Right ventricle myocardium superior (tissue), 1 donor: ENCODE data around the gene LAMTOR3. TPM values are rescaled to one million over a fixed set of nuclear protein-coding genes. Genes with fewer than 3 reads are reported as not detected.
"Not testable (repeated sequence)": the region's sequence is repeated elsewhere in the genome, so short reads cannot be mapped to it uniquely, and the experiment has no call there.

Experiments used
- ATAC-seq: fragments of 200-7000 bp; cut with Tn5 transposase; one replicate; pipeline ENCODE4 v1.9.1; 2020; ENCODE audit warnings: mild to moderate bottlenecking; ENCODE audit not compliant: poor library complexity
- DNase-seq: peaks from one replicate; pipeline ENCODE4 v3.0.0-alpha.2; 2020
- intact Hi-C: fragments of 100-400 bp; cut with DNase I; formaldehyde crosslinking; loops from one replicate; pipeline ENCODE4 v1.11.2; 2022
- total RNA-seq: library from RNA; stranded (reverse); fragmentation: NEBNext Ultra II Directional; extraction: Animal tissue kit (Norgen Biotek cat#: 25700); gene quantifications from one replicate; pipeline ENCODE4 v1.2.1, GENCODE V29; 2021
- donor health status: DM: no; HTN: yes; CAD: no; lungs with severe emphysema.

The LAMTOR3 gene
- total RNA-seq, 1 donor from 2014 or later: 31.4 TPM

DNA sequence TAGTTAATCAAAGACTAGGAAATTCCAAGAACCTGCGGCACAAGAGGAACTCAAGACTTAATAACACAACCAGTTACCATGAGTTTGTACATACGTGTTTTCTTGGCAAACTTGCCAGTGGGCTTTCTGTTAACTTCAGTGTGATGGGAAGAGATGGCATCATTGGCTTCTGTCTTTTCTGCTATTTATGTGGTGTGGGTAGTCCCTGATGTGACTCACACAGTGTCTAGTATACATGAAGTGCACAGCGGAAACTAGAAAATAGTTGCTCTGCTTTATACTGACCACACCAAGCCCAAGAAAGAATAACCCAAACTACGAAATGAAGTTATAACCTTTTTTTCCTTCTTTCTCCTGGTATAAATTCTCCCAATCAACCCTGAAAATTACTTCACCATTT is 53.1 kb downstream of the LAMTOR3 start:
- ATAC-seq (no peak), DNase-seq (no peak)
- intact Hi-C loops: no loop called here

- ATAC-seq: no peak
- intact Hi-C loops: no loop called here
- DNase-seq: no peak
These were observed 55.3 kb downstream of the LAMTOR3 start for GRCh38 chr4:99838927-99839326.

- intact Hi-C loops: no loop called here
- no peak for ATAC-seq
- DNase-seq: no peak
These were observed 58.3 kb downstream of the LAMTOR3 start for GRCh38 chr4:99835942-99836341.

DNA sequence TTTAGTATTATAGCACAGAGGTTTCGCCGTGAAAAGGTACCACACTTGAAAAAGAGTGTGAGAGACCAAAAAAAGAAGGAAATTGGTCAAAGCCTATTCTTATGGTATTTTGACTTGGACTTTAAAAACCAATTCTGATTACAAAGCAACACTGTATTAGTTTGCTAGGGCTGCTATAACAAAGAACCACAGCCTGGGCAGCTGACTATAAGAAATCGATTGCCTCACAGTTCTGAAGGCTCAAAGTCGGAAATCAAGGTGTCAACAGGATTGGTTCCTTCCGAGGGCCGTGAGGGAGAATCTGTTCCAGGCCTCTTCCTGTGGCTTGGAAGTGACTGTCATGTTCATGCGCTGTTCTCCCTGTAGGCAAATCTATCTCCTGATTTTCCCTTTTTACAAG is 59.7 kb downstream of the LAMTOR3 start:
- intact Hi-C loops: no loop called here
- DNase-seq (no peak), ATAC-seq (no peak)

DNA sequence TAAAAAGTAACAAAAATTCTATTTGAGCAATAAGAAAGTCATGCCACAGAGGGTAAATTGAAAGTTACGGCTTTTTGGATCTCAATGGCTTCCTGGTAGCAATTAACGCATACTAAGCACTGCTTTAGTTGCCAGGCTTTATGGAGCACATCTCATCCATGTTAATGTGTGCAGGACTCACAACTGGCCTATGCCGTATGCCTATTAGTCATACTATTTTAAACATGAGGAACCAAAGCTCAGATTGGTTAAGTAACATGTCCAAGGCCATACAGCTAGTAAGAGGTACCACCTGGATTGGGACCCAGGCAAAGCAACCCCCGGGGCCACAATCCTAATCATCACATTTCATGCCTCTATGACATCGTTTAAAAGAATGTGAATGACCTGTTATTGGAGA is 60.5 kb downstream of the LAMTOR3 start:
- no peak for ATAC-seq
- intact Hi-C loops: no loop called here
- no peak for DNase-seq

DNA sequence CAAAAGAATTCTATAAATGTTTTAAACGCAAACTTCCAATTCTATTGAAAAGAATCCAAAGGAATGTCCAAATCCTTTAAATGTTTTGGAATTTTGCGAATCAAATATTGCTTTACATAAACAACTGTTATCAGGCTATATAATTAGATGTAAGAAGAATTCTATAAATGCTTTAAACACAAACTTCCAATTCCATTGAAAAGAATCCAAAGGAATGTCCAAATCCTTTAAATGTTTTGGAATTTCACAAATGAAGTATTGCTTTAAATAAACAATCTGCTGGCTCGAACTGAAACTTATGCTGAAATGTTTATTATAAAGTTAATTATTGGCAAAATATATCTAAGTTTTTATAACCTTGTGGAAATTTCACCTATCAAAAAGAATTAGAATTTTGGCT is 61.5 kb downstream of the LAMTOR3 start:
- intact Hi-C loops: no loop called here
- DNase-seq (no peak), ATAC-seq (no peak)

DNA sequence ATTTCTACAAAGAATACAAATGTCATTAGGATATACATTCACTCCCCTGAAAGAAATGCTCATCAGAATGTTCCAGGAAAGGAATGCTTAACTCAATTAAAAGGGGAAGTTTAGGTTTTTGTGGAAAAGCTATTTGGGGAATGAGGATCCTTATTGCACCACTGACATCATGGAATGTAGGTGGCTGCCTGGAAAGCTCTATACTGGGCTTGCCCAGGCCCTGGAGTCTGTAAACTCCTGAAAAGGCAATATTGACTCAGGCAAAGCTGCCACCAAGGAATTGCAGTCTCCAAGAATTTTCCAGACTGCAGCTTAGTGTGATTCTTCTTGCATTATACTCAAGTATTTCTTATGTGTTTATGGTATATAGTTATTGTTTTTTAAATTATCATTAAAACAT is 61.9 kb downstream of the LAMTOR3 start:
- DNase-seq (no peak), ATAC-seq (no peak)
- intact Hi-C loops: no loop called here

DNA sequence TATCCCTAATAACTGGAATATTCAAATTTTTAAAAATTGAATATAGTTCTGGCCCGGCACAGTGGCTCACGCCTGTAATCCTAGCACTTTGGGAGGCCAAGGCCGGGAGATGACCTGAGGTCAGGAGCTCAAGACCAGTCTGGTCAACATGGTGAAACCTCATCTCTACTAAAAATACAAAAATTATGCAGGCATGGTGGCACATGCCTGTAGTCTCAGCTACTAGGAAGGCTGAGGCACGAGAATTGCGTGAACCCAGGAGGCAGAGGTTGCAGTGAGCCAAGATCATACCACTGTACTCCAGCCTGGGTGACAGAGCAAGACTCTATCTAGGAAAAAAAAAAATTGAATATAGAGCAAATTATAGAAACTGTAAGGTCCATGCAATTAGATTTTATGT is 64.2 kb downstream of the LAMTOR3 start:
- intact Hi-C loops, DNase-seq, ATAC-seq: not testable (repeated sequence)

- no peak for DNase-seq
- intact Hi-C loops: no loop called here
- ATAC-seq: no peak
These were observed 65.8 kb downstream of the LAMTOR3 start for GRCh38 chr4:99828477-99828876.

Other genes starting within 250 kb of the LAMTOR3 start
- gene C4orf54, start 236.6 kb downstream of the LAMTOR3 start, total RNA-seq: 0.73 TPM
- gene DAPP1, start 77.6 kb downstream of the LAMTOR3 start, total RNA-seq: 0.51 TPM
- gene DNAJB14, start 52.2 kb upstream of the LAMTOR3 start, total RNA-seq: 18.3 TPM
- 80.4 TPM for gene H2AZ1, start 55.8 kb upstream of the LAMTOR3 start, total RNA-seq